Panc1 (cell line): ENCODE results near the gene PLCB4.

ENCODE experiments used
- POLR2AphosphoS5 ChIP-seq: IDR thresholded peaks from 2 replicates; pipeline ENCODE4 v1.6.1; 2012; ENCODE audit warnings: mild to moderate bottlenecking, low read depth, low read length, moderate library complexity
- TF ChIP-seq, protein P1 (sequence below), 2 experiments: IDR thresholded peaks; 2 replicates each; pipeline ENCODE4 v1.6.1; 2011 to 2012; ENCODE audit warnings: low read depth in 2 of 2, control low read depth in 1 of 2, low read length in 1 of 2, mild to moderate bottlenecking in 1 of 2, moderate library complexity in 1 of 2; ENCODE audit not compliant: insufficient read depth in 1 of 2
- TF ChIP-seq, protein P2 (sequence below): fragments of 450-650 bp; IDR thresholded peaks from 2 replicates; pipeline ENCODE4 v1.5.1; 2017; ENCODE audit warnings: mild to moderate bottlenecking

DNA sequence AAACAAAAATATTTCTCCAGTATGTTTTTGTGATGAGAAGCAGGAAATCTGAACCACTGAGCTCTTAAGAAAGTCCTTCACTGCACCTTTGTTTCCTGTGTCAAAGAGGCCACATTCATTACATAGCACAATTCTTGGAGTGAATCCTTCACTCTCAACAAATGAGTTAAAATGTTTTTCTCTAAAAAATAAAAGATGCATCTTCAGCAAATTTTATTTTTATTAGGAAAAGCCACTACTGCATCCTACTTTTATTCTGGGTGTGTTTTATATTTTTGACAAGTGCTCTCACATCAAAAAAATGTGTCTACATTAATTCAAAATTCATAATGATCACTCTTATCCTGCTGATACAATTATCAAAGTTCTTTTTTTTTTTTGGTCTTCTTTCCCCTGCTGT is 76.3 kb downstream of the PLCB4 start:
- TF ChIP-seq, protein P1, sequence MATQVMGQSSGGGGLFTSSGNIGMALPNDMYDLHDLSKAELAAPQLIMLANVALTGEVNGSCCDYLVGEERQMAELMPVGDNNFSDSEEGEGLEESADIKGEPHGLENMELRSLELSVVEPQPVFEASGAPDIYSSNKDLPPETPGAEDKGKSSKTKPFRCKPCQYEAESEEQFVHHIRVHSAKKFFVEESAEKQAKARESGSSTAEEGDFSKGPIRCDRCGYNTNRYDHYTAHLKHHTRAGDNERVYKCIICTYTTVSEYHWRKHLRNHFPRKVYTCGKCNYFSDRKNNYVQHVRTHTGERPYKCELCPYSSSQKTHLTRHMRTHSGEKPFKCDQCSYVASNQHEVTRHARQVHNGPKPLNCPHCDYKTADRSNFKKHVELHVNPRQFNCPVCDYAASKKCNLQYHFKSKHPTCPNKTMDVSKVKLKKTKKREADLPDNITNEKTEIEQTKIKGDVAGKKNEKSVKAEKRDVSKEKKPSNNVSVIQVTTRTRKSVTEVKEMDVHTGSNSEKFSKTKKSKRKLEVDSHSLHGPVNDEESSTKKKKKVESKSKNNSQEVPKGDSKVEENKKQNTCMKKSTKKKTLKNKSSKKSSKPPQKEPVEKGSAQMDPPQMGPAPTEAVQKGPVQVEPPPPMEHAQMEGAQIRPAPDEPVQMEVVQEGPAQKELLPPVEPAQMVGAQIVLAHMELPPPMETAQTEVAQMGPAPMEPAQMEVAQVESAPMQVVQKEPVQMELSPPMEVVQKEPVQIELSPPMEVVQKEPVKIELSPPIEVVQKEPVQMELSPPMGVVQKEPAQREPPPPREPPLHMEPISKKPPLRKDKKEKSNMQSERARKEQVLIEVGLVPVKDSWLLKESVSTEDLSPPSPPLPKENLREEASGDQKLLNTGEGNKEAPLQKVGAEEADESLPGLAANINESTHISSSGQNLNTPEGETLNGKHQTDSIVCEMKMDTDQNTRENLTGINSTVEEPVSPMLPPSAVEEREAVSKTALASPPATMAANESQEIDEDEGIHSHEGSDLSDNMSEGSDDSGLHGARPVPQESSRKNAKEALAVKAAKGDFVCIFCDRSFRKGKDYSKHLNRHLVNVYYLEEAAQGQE (IDR thresholded peaks at IDR 0.05; ENCODE audit: insufficient read depth in 1 of 2, low read depth in 2 of 2, low read length in 1 of 2), result no peak
- TF ChIP-seq, protein P2, sequence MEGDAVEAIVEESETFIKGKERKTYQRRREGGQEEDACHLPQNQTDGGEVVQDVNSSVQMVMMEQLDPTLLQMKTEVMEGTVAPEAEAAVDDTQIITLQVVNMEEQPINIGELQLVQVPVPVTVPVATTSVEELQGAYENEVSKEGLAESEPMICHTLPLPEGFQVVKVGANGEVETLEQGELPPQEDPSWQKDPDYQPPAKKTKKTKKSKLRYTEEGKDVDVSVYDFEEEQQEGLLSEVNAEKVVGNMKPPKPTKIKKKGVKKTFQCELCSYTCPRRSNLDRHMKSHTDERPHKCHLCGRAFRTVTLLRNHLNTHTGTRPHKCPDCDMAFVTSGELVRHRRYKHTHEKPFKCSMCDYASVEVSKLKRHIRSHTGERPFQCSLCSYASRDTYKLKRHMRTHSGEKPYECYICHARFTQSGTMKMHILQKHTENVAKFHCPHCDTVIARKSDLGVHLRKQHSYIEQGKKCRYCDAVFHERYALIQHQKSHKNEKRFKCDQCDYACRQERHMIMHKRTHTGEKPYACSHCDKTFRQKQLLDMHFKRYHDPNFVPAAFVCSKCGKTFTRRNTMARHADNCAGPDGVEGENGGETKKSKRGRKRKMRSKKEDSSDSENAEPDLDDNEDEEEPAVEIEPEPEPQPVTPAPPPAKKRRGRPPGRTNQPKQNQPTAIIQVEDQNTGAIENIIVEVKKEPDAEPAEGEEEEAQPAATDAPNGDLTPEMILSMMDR, result no peak
- TF ChIP-seq POLR2AphosphoS5, result no peak
